GM23248 (cell line): Measurements from ENCODE around the gene ACSF3. TPM values are rescaled to one million over a fixed set of nuclear protein-coding genes. Genes with fewer than 3 reads are reported as not detected.

Source experiments
- DNase-seq: peaks from one replicate; pipeline ENCODE4 v3.0.0-alpha.2; 2015
- H2AFZ ChIP-seq: fragments of 200-600 bp; sonication (generic); 2 replicates; pipeline ENCODE4 v1.6.1; 2016; ENCODE audit warnings: antibody characterized with exemption
- H3F3A ChIP-seq: fragments of 200-600 bp; sonication (generic); 2 replicates; pipeline ENCODE4 v1.6.1; 2016; ENCODE audit warnings: mild to moderate bottlenecking, antibody characterized with exemption, mixed run types; ENCODE audit not compliant: insufficient read depth
- H3K27ac ChIP-seq: fragments of 200-600 bp; sonication (generic); 2 replicates; pipeline ENCODE4 v1.5.1; 2016; ENCODE audit warnings: mild to moderate bottlenecking
- H3K27me3 ChIP-seq: fragments of 200-600 bp; sonication (generic); replicated peaks from 2 replicates; pipeline ENCODE4 v1.6.1; 2016; ENCODE audit warnings: mild to moderate bottlenecking; ENCODE audit not compliant: insufficient read depth
- H3K36me3 ChIP-seq: fragments of 200-600 bp; sonication (generic); 2 replicates; pipeline ENCODE4 v1.6.1; 2016; ENCODE audit warnings: low read depth, mild to moderate bottlenecking
- H3K4me1 ChIP-seq: fragments of 200-600 bp; sonication (generic); 2 replicates; pipeline ENCODE4 v1.6.1; 2016; ENCODE audit warnings: mild to moderate bottlenecking; ENCODE audit not compliant: insufficient read depth
- H3K4me2 ChIP-seq: fragments of 200-600 bp; sonication (generic); one replicate; pipeline ENCODE4 v1.6.1; 2016; ENCODE audit warnings: mild to moderate bottlenecking; ENCODE audit not compliant: unreplicated experiment
- H3K4me3 ChIP-seq: fragments of 200-600 bp; sonication (generic); 2 replicates; pipeline ENCODE4 v1.5.1; 2016; ENCODE audit warnings: mild to moderate bottlenecking
- H3K79me2 ChIP-seq: fragments of 200-600 bp; sonication (generic); 2 replicates; pipeline ENCODE4 v1.6.1; 2016; ENCODE audit warnings: mild to moderate bottlenecking; ENCODE audit not compliant: insufficient read depth
- H3K9ac ChIP-seq: fragments of 200-600 bp; sonication (generic); 2 replicates; pipeline ENCODE4 v1.6.1; 2016; ENCODE audit warnings: mild to moderate bottlenecking
- H3K9me2 ChIP-seq: fragments of 200-600 bp; sonication (generic); 2 replicates; pipeline ENCODE4 v1.6.1; 2016; ENCODE audit warnings: mixed run types, mild to moderate bottlenecking, moderate library complexity; ENCODE audit not compliant: insufficient read depth
- H3K9me3 ChIP-seq: fragments of 200-600 bp; sonication (generic); one replicate; pipeline ENCODE4 v1.6.1; 2017; ENCODE audit warnings: low read depth
- H4K20me1 ChIP-seq: fragments of 200-600 bp; sonication (generic); 2 replicates; pipeline ENCODE4 v1.6.0; 2016; ENCODE audit not compliant: insufficient read depth
- EZH2 ChIP-seq: fragments of 200-600 bp; sonication (generic); IDR thresholded peaks from 2 replicates; pipeline ENCODE4 v1.6.1; 2018; ENCODE audit warnings: antibody characterized with exemption, mild to moderate bottlenecking; ENCODE audit not compliant: insufficient read depth, poor library complexity, severe bottlenecking
- EZH2phosphoT487 ChIP-seq: fragments of 200-600 bp; sonication (generic); IDR thresholded peaks from 2 replicates; pipeline ENCODE4 v1.6.1; 2018; ENCODE audit warnings: antibody characterized with exemption, moderate library complexity, mild to moderate bottlenecking, low read depth; ENCODE audit not compliant: insufficient read depth
- whole genome bisulfite sequencing, 2 experiments: methylation state at CpG; one replicate each; pipeline ENCODE4 v1.1.6; 2015 to 2017; ENCODE audit warnings: low lambda C conversion rate in 2 of 2, low coverage in 1 of 2; ENCODE audit errors: missing lambda C conversion rate in 2 of 2; 5-methylcytosine and 5-hydroxymethylcytosine counted together
- in situ Hi-C: fragments of 300-500 bp; cut with MboI; formaldehyde crosslinking; loops from 2 replicates; pipeline ENCODE4 v1.15.0; 2020
- polyA plus RNA-seq: library from polyadenylated mRNA; unstranded; fragments of >200 nt; fragmentation: Nextera tagmentation; extraction: Ambion mirVana; gene quantifications from 2 replicates; pipeline ENCODE4 v1.2.1, GENCODE V29; 2016
- total RNA-seq: library from RNA; depleted of rRNA; stranded (reverse); fragments of >200 nt; shearing (Covaris generic); gene quantifications from 2 replicates; pipeline ENCODE4 v1.2.3, GENCODE V29; 2014

ACSF3 gene
- total and polyA plus RNA-seq, 2 experiments from 2014 or later, result 15.9 to 17.1 TPM

DNA sequence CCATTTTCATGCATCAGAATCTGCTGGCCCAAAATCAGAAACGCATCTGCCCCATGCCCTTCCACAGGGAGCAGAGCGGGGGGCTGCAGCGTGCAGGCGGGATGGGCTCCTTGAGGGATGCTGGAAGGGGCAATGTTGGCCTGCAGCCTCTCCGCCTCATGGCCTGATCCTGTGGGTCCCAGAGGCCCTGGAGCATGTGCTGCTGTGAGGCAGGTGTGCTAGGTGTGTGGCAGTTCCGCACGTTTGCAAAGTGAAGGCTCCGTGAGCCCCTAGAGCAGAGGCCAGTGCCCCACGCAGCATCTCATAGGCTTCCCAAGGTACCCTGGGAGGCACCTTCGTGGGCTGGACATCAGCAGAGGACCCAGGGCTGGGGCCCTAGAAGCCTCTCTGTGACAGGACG lies 41.5 kb downstream of the ACSF3 start:
- no peaks in the 10 kb centered on the region for H3K9me3 ChIP-seq
- WGBS, 2 experiments, result 90 to 91% methylated on average over 10 to 11 of the region's 11 CpGs
- no peaks in the 10 kb centered on the region for H3K9me2 ChIP-seq
- in situ Hi-C loops, result no loop called here
- H3K4me3 ChIP-seq, result no peak overlapping the region
- no peaks in the 10 kb centered on the region for H3K79me2 ChIP-seq
- no peaks in the 10 kb centered on the region for H3F3A ChIP-seq
- TF ChIP-seq EZH2, result no peak
- no peak for TF ChIP-seq EZH2phosphoT487
- H2AFZ ChIP-seq, result no peak overlapping the region
- H3K4me1 ChIP-seq, result no peaks in the 10 kb centered on the region
- H3K36me3 ChIP-seq, result peaks cover 5% of the 10 kb centered on the region
- H3K9ac ChIP-seq, result no peak overlapping the region
- H3K4me2 ChIP-seq, result no peak overlapping the region
- H3K27ac ChIP-seq, result no peak overlapping the region
- H3K27me3 ChIP-seq, result no peaks in the 10 kb centered on the region
- no peaks in the 10 kb centered on the region for H4K20me1 ChIP-seq
- DNase-seq, result no peak

DNA sequence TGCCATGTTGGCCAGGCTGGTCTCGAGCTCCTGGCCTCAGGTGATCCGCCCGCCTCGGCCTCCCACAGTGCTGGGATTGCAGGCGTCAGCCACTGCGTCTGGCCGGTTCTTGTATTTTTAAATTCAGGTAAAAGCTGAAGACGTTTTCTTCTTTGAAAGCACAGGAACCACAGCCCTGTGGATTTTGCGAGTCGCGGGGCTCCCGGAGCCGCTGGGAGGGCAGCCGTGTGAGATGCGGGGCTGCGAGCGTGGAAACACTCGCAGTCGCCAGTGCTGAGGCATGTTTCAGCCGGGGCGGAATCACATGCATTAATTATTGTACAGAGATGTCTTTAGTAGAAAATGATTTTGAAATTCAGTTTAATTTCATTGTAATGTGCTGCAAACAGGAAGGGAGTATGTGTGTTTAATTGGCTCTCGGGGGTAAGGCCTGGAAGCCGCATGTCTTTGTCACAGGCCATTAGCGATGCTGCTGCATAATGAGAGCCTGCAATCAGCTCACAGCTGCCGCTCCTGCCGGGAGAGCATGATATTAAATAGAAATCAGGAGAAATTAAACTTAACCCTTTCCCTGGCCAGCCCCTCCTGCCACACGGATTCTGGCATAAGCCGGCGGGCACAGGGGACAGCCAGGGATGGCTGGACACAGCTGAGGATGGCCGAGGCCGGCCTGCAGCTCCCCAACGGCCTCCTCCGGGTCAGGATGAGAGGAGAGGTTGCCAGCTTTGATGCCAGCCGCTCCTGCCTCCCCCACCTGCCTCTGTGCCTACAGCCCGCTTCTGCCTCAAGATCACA lies 42.5 kb downstream of the ACSF3 start:
- H3K27me3 ChIP-seq, result no peaks in the 10 kb centered on the region
- WGBS, 2 experiments, result 91 to 92% methylated on average over 34 to 35 of the region's 35 CpGs
- no peak for DNase-seq

DNA sequence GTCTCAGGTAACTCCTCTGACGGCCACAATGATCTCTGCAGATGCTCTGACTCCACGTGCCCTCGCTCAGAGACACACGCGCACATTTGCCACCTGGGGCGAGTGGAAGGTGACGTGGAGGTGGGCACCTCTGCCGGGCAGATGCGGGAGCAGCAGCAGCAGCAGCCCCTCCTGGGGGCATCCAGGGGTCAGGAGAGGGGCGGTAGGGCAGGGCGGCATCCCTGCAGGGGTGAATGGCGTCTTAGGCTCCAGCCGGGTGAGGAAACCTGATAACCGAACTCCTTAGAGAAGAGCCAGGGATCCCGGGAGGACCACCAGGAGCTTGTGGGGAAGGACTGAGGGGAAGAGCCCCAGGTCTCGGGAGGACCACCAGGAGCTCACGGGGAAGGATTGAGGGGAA lies 43.3 kb downstream of the ACSF3 start:
- 93 to 96% methylated on average over 13 to 17 of the region's 17 CpGs for WGBS, 2 experiments
- Histone ChIP-seq H3K27me3 (no peaks in the 10 kb centered on the region), H2AFZ (no peak overlapping the region), H3K4me1 (no peaks in the 10 kb centered on the region), H3K9ac (no peak overlapping the region), H3K27ac (no peak overlapping the region), H4K20me1 (no peaks in the 10 kb centered on the region), H3F3A (no peaks in the 10 kb centered on the region), H3K4me2 (no peak overlapping the region), H3K4me3 (no peak overlapping the region), H3K36me3 (peaks cover 5% of the 10 kb centered on the region; the same call in 1 of the 2 replicates), H3K79me2 (no peaks in the 10 kb centered on the region), H3K9me2 (no peaks in the 10 kb centered on the region), H3K9me3 (no peaks in the 10 kb centered on the region)
- in situ Hi-C loops, result no loop called here
- DNase-seq, result no peak
- TF ChIP-seq EZH2, result no peak
- TF ChIP-seq EZH2phosphoT487, result no peak

More for the DNA sequence above, 42.5 kb downstream of the ACSF3 start:
- Histone ChIP-seq H3K9me2 (no peaks in the 10 kb centered on the region), H3K9me3 (no peaks in the 10 kb centered on the region), H3K9ac (no peak overlapping the region), H3K79me2 (no peaks in the 10 kb centered on the region), H3K4me1 (no peaks in the 10 kb centered on the region), H4K20me1 (no peaks in the 10 kb centered on the region), H3K27ac (no peak overlapping the region), H3K36me3 (peaks cover 5% of the 10 kb centered on the region; the same call in 1 of the 2 replicates), H3K4me3 (no peak overlapping the region), H3K4me2 (no peak overlapping the region), H2AFZ (no peak overlapping the region), H3F3A (no peaks in the 10 kb centered on the region)
- TF ChIP-seq EZH2phosphoT487 (no peak), EZH2 (no peak)
- in situ Hi-C loops, result no loop called here

DNA sequence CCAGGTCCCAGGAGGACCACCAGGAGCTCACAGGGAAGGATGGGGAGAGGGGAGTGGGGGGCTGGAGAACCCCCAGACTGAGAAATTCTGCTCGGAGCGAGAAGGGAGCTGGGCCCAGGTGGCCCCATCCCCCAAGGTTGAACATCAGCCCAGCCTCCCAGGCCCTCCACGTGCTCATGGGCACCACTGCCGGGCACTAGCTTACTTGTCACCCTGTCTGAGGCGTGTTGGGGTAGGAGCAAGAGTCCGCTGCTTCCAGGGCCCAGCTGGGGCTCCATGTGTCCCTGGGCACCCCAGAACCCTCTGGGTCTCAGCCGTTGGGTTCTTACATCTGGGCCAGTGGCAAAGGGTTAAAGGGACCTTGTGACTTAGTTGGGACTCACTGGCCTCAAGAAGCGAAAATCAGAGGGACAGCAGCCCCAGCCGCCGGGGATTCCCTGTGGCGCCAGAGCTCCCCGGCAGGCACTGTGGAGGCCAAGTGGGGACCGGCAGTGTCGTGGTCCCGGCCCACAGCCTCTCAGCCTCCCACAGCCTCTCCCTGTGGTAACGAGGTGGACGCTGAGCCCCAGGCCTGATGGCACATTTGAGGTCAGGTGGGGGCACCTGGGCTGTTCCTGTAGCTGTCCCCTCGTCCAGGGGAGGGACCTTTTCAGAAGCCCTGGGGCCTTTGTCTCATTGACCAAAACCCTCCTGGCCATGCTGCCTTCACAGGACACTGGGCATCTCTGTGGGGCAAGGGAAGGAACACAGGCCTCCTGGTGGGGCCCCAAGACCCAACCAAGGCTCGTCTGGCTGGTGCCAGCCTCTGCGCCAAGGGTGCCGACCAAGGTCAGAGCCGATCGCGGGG lies 44.2 kb downstream of the ACSF3 start:
- H3K27ac ChIP-seq, result no peak overlapping the region
- H3K27me3 ChIP-seq, result no peaks in the 10 kb centered on the region
- no peak for TF ChIP-seq EZH2
- TF ChIP-seq EZH2phosphoT487, result no peak
- WGBS, 2 experiments, result 91 to 98% methylated on average over 21 to 23 of the region's 24 CpGs
- no peak overlapping the region for H3K4me3 ChIP-seq
- DNase-seq, result no peak
- H3K79me2 ChIP-seq, result no peaks in the 10 kb centered on the region
- H3K4me2 ChIP-seq, result no peak overlapping the region
- no peak overlapping the region for H2AFZ ChIP-seq
- peaks cover 5% of the 10 kb centered on the region; the same call in 1 of the 2 replicates for H3K36me3 ChIP-seq
- H3K9me2 ChIP-seq, result no peaks in the 10 kb centered on the region
- H4K20me1 ChIP-seq, result no peaks in the 10 kb centered on the region
- H3K4me1 ChIP-seq, result no peaks in the 10 kb centered on the region
- in situ Hi-C loops, result no loop called here
- H3F3A ChIP-seq, result no peaks in the 10 kb centered on the region
- no peaks in the 10 kb centered on the region for H3K9me3 ChIP-seq
- H3K9ac ChIP-seq, result no peak overlapping the region
